Activated naive CD8-positive, alpha-beta T cell (primary cell): ENCODE results near the gene DIPK1B.

ENCODE experiments used
- H3K27ac Mint-ChIP-seq: one replicate; pipeline ENCODE4 v1.8.0; 2021; ENCODE audit warnings: mixed read lengths
- H3K27me3 Mint-ChIP-seq: one replicate; pipeline ENCODE4 v1.8.0; 2021; ENCODE audit warnings: mixed read lengths
- H3K36me3 Mint-ChIP-seq: one replicate; pipeline ENCODE4 v1.8.0; 2021; ENCODE audit warnings: mixed read lengths
- H3K4me1 Mint-ChIP-seq: one replicate; pipeline ENCODE4 v1.8.0; 2021; ENCODE audit warnings: low read depth, mixed read lengths
- H3K4me3 Mint-ChIP-seq: one replicate; pipeline ENCODE4 v1.8.0; 2021; ENCODE audit warnings: mild to moderate bottlenecking, mixed read lengths
- H3K9me3 Mint-ChIP-seq: one replicate; pipeline ENCODE4 v1.8.0; 2021; ENCODE audit warnings: low read depth, mixed read lengths

The DIPK1B gene

GRCh38 chr9:136723362-136723976 lies 11.1 kb downstream of the DIPK1B start:
- Mint-ChIP-seq H3K36me3 (peaks cover 7% of the 10 kb centered on the region), H3K9me3 (no peaks in the 10 kb centered on the region), H3K4me3 (peak overlapping the region; percentile 99), H3K4me1 (peaks cover 33% of the 10 kb centered on the region), H3K27me3 (no peaks in the 10 kb centered on the region), H3K27ac (no peak overlapping the region)

GRCh38 chr9:136723989-136724388 lies 11.6 kb downstream of the DIPK1B start:
- Mint-ChIP-seq H3K36me3 (peaks cover 7% of the 10 kb centered on the region), H3K27me3 (no peaks in the 10 kb centered on the region), H3K4me1 (peaks cover 32% of the 10 kb centered on the region), H3K27ac (peak overlapping the region; percentile 81), H3K9me3 (no peaks in the 10 kb centered on the region), H3K4me3 (peak overlapping the region; percentile 99)

GRCh38 chr9:136724772-136725171 lies 12.4 kb downstream of the DIPK1B start:
- Mint-ChIP-seq H3K4me3 (peak overlapping the region; percentile 99), H3K4me1 (peaks cover 32% of the 10 kb centered on the region), H3K9me3 (no peaks in the 10 kb centered on the region), H3K27ac (no peak overlapping the region), H3K27me3 (no peaks in the 10 kb centered on the region), H3K36me3 (peaks cover 7% of the 10 kb centered on the region)

GRCh38 chr9:136725612-136726011 lies 13.2 kb downstream of the DIPK1B start:
- peak overlapping the region; percentile 99 for H3K4me3 Mint-ChIP-seq
- peak overlapping the region; percentile 46 for H3K27ac Mint-ChIP-seq
- no peaks in the 10 kb centered on the region for H3K9me3 Mint-ChIP-seq
- peaks cover 7% of the 10 kb centered on the region for H3K36me3 Mint-ChIP-seq
- peaks cover 31% of the 10 kb centered on the region for H3K4me1 Mint-ChIP-seq
- no peaks in the 10 kb centered on the region for H3K27me3 Mint-ChIP-seq

GRCh38 chr9:136726118-136726517 lies 13.7 kb downstream of the DIPK1B start:
- no peaks in the 10 kb centered on the region for H3K9me3 Mint-ChIP-seq
- H3K4me1 Mint-ChIP-seq: peaks cover 29% of the 10 kb centered on the region
- no peaks in the 10 kb centered on the region for H3K27me3 Mint-ChIP-seq
- peak overlapping the region; percentile 97 for H3K27ac Mint-ChIP-seq
- peaks cover 7% of the 10 kb centered on the region for H3K36me3 Mint-ChIP-seq
- peak overlapping the region; percentile 99 for H3K4me3 Mint-ChIP-seq

- no peaks in the 10 kb centered on the region for H3K9me3 Mint-ChIP-seq
Observed at GRCh38 chr9:136726631-136727191, 14.3 kb downstream of the DIPK1B start.

GRCh38 chr9:136728080-136728547 lies 15.7 kb downstream of the DIPK1B start:
- no peak overlapping the region for H3K27ac Mint-ChIP-seq
- no peaks in the 10 kb centered on the region for H3K27me3 Mint-ChIP-seq
- no peaks in the 10 kb centered on the region for H3K9me3 Mint-ChIP-seq
- H3K4me3 Mint-ChIP-seq: peak overlapping the region; percentile 66
- H3K4me1 Mint-ChIP-seq: peaks cover 31% of the 10 kb centered on the region
- H3K36me3 Mint-ChIP-seq: peaks cover 7% of the 10 kb centered on the region

More at GRCh38 chr9:136726631-136727191, 14.3 kb downstream of the DIPK1B start:
- Mint-ChIP-seq H3K4me1 (peaks cover 28% of the 10 kb centered on the region), H3K27ac (peak overlapping the region; percentile 97), H3K36me3 (peaks cover 7% of the 10 kb centered on the region), H3K27me3 (no peaks in the 10 kb centered on the region), H3K4me3 (peak overlapping the region; percentile 99)

- Mint-ChIP-seq H3K4me3 (peak overlapping the region; percentile 74), H3K36me3 (peaks cover 7% of the 10 kb centered on the region), H3K9me3 (no peaks in the 10 kb centered on the region), H3K27ac (no peak overlapping the region), H3K4me1 (peaks cover 31% of the 10 kb centered on the region), H3K27me3 (no peaks in the 10 kb centered on the region)
Observed at GRCh38 chr9:136728548-136729123, 16.3 kb downstream of the DIPK1B start.

- Mint-ChIP-seq H3K4me3 (peak overlapping the region; percentile 74), H3K9me3 (no peaks in the 10 kb centered on the region), H3K27me3 (no peaks in the 10 kb centered on the region), H3K4me1 (peaks cover 28% of the 10 kb centered on the region), H3K36me3 (peaks cover 7% of the 10 kb centered on the region), H3K27ac (no peak overlapping the region)
Observed at GRCh38 chr9:136729144-136729543, 16.8 kb downstream of the DIPK1B start.

GRCh38 chr9:136729926-136730325 lies 17.6 kb downstream of the DIPK1B start:
- H3K9me3 Mint-ChIP-seq: no peaks in the 10 kb centered on the region

GRCh38 chr9:136732444-136733178 lies 20.2 kb downstream of the DIPK1B start:
- Mint-ChIP-seq H3K27ac (peak overlapping the region; percentile 16), H3K27me3 (no peaks in the 10 kb centered on the region), H3K36me3 (no peaks in the 10 kb centered on the region), H3K4me3 (no peak overlapping the region), H3K9me3 (no peaks in the 10 kb centered on the region), H3K4me1 (peaks cover 9% of the 10 kb centered on the region)

More at GRCh38 chr9:136729926-136730325, 17.6 kb downstream of the DIPK1B start:
- Mint-ChIP-seq H3K4me1 (peaks cover 24% of the 10 kb centered on the region), H3K36me3 (peaks cover 7% of the 10 kb centered on the region), H3K4me3 (peak overlapping the region; percentile 74), H3K27me3 (no peaks in the 10 kb centered on the region), H3K27ac (no peak overlapping the region)

- Mint-ChIP-seq H3K36me3 (no peaks in the 10 kb centered on the region), H3K4me1 (peaks cover 9% of the 10 kb centered on the region), H3K27ac (no peak overlapping the region), H3K9me3 (no peaks in the 10 kb centered on the region), H3K4me3 (no peak overlapping the region), H3K27me3 (no peaks in the 10 kb centered on the region)
Observed at GRCh38 chr9:136733611-136734010, 21.2 kb downstream of the DIPK1B start.

GRCh38 chr9:136734837-136735496 lies 22.6 kb downstream of the DIPK1B start:
- Mint-ChIP-seq H3K27me3 (no peaks in the 10 kb centered on the region), H3K27ac (no peak overlapping the region), H3K36me3 (no peaks in the 10 kb centered on the region), H3K4me3 (no peak overlapping the region), H3K4me1 (peaks cover 5% of the 10 kb centered on the region), H3K9me3 (no peaks in the 10 kb centered on the region)

GRCh38 chr9:136735812-136736480 lies 23.6 kb downstream of the DIPK1B start:
- no peak overlapping the region for H3K27ac Mint-ChIP-seq
- no peaks in the 10 kb centered on the region for H3K9me3 Mint-ChIP-seq
- no peak overlapping the region for H3K4me3 Mint-ChIP-seq
- peaks cover 7% of the 10 kb centered on the region for H3K4me1 Mint-ChIP-seq
- no peaks in the 10 kb centered on the region for H3K36me3 Mint-ChIP-seq
- no peaks in the 10 kb centered on the region for H3K27me3 Mint-ChIP-seq
